Measurements from ENCODE around the gene MRPS18C.

MRPS18C gene

GRCh38 chr4:83418211-83418610 lies 37.6 kb upstream of the MRPS18C start:
- H3K4me1 ChIP-seq (ENCODE audit: control insufficient read depth, insufficient read depth, low read length) = no peaks in the 10 kb centered on the region
- ChIA-PET POLR2A (interaction anchor here (0.6 kb wide), 1 partner anchor 102 kb away, joined by 3 read pairs; no protein-coding TSS in a partner anchor), CTCF (no interaction called here)
- TF ChIP-seq ZNF843 (tag by site-specific recombination; IDR thresholded peaks at IDR 0.05) (no peak), SETDB1 (IDR thresholded peaks at IDR 0.05; ENCODE audit: insufficient read length, low read length) (no peak), ZNF544 (tag by site-specific recombination; IDR thresholded peaks at IDR 0.05) (no peak), ZNF621 (tag by site-specific recombination; IDR thresholded peaks at IDR 0.05) (no peak), HOXC10 (CRISPR knock-in tag; IDR thresholded peaks at IDR 0.05) (no peak), ZNF140 (tag by site-specific recombination; IDR thresholded peaks at IDR 0.05) (no peak), ZNF658 (tag by site-specific recombination; IDR thresholded peaks at IDR 0.05) (no peak), ZSCAN4 (tag by site-specific recombination; IDR thresholded peaks at IDR 0.05) (no peak), ZNF398 (tag by site-specific recombination; IDR thresholded peaks at IDR 0.05) (no peak), KLF8 (tag by site-specific recombination; IDR thresholded peaks at IDR 0.05) (no peak), ZNF175 (tag by site-specific recombination; IDR thresholded peaks at IDR 0.05) (no peak)
- TF ChIP-seq, protein P1, sequence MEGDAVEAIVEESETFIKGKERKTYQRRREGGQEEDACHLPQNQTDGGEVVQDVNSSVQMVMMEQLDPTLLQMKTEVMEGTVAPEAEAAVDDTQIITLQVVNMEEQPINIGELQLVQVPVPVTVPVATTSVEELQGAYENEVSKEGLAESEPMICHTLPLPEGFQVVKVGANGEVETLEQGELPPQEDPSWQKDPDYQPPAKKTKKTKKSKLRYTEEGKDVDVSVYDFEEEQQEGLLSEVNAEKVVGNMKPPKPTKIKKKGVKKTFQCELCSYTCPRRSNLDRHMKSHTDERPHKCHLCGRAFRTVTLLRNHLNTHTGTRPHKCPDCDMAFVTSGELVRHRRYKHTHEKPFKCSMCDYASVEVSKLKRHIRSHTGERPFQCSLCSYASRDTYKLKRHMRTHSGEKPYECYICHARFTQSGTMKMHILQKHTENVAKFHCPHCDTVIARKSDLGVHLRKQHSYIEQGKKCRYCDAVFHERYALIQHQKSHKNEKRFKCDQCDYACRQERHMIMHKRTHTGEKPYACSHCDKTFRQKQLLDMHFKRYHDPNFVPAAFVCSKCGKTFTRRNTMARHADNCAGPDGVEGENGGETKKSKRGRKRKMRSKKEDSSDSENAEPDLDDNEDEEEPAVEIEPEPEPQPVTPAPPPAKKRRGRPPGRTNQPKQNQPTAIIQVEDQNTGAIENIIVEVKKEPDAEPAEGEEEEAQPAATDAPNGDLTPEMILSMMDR (tag by site-specific recombination; IDR thresholded peaks at IDR 0.05) = no peak
- TF ChIP-seq, protein P2, sequence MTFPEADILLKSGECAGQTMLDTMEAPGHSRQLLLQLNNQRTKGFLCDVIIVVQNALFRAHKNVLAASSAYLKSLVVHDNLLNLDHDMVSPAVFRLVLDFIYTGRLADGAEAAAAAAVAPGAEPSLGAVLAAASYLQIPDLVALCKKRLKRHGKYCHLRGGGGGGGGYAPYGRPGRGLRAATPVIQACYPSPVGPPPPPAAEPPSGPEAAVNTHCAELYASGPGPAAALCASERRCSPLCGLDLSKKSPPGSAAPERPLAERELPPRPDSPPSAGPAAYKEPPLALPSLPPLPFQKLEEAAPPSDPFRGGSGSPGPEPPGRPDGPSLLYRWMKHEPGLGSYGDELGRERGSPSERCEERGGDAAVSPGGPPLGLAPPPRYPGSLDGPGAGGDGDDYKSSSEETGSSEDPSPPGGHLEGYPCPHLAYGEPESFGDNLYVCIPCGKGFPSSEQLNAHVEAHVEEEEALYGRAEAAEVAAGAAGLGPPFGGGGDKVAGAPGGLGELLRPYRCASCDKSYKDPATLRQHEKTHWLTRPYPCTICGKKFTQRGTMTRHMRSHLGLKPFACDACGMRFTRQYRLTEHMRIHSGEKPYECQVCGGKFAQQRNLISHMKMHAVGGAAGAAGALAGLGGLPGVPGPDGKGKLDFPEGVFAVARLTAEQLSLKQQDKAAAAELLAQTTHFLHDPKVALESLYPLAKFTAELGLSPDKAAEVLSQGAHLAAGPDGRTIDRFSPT (tag by site-specific recombination; IDR thresholded peaks at IDR 0.05) = no peak
- H3K27ac ChIP-seq (ENCODE audit: extremely low read depth, low read depth, low read length) = no peak overlapping the region
- no peaks in the 10 kb centered on the region for H3K9me3 ChIP-seq (ENCODE audit: control insufficient read depth, insufficient read depth, low read depth, low read length)
- H3K36me3 ChIP-seq (ENCODE audit: control insufficient read depth in 2 of 2, insufficient read depth in 1 of 2, low read length in 2 of 2) = peaks cover 3 to 45% of the 10 kb centered on the region in 2 experiments; a peak in 2 of 3 replicates
- H3K4me3 ChIP-seq (ENCODE audit: low read depth, low read length) = no peak overlapping the region

- ChIA-PET POLR2A (no interaction called here), CTCF (no interaction called here)
- Histone ChIP-seq H3K4me1 (ENCODE audit: control insufficient read depth, insufficient read depth, low read length) (no peaks in the 10 kb centered on the region), H3K9me3 (ENCODE audit: control insufficient read depth, insufficient read depth, low read depth, low read length) (no peaks in the 10 kb centered on the region), H3K36me3 (ENCODE audit: control insufficient read depth in 2 of 2, insufficient read depth in 1 of 2, low read length in 2 of 2) (peaks cover 4 to 17% of the 10 kb centered on the region in 2 experiments; a peak in 2 of 3 replicates), H3K27ac (ENCODE audit: extremely low read depth, low read depth, low read length) (no peak overlapping the region), H3K4me3 (ENCODE audit: low read depth, low read length) (no peak overlapping the region)
- no peak for TF ChIP-seq ZNF239 (tag by site-specific recombination; IDR thresholded peaks at IDR 0.05)
- TF ChIP-seq ZNF211 (tag by site-specific recombination; IDR thresholded peaks at IDR 0.05; ENCODE audit: low read depth) = no peak
- TF ChIP-seq, protein P3, sequence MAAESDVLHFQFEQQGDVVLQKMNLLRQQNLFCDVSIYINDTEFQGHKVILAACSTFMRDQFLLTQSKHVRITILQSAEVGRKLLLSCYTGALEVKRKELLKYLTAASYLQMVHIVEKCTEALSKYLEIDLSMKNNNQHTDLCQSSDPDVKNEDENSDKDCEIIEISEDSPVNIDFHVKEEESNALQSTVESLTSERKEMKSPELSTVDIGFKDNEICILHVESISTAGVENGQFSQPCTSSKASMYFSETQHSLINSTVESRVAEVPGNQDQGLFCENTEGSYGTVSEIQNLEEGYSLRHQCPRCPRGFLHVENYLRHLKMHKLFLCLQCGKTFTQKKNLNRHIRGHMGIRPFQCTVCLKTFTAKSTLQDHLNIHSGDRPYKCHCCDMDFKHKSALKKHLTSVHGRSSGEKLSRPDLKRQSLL (tag by site-specific recombination; IDR thresholded peaks at IDR 0.05) = no peak
- no peak for TF ChIP-seq GFI1B (tag by site-specific recombination; IDR thresholded peaks at IDR 0.05)
- no peak for TF ChIP-seq ZNF658 (tag by site-specific recombination; IDR thresholded peaks at IDR 0.05)
- TF ChIP-seq ZNF10 (tag by site-specific recombination; IDR thresholded peaks at IDR 0.05) = no peak
- no peak for TF ChIP-seq ZNF473 (tag by site-specific recombination; IDR thresholded peaks at IDR 0.05)
- no peak for TF ChIP-seq ZNF274 (IDR thresholded peaks at IDR 0.05; ENCODE audit: low read length)
- no peak for TF ChIP-seq ZNF274 (tag by site-specific recombination; IDR thresholded peaks at IDR 0.05; ENCODE audit: borderline replicate concordance)
- no peak for TF ChIP-seq ZSCAN30 (tag by site-specific recombination; IDR thresholded peaks at IDR 0.05)
- TF ChIP-seq, protein P4, sequence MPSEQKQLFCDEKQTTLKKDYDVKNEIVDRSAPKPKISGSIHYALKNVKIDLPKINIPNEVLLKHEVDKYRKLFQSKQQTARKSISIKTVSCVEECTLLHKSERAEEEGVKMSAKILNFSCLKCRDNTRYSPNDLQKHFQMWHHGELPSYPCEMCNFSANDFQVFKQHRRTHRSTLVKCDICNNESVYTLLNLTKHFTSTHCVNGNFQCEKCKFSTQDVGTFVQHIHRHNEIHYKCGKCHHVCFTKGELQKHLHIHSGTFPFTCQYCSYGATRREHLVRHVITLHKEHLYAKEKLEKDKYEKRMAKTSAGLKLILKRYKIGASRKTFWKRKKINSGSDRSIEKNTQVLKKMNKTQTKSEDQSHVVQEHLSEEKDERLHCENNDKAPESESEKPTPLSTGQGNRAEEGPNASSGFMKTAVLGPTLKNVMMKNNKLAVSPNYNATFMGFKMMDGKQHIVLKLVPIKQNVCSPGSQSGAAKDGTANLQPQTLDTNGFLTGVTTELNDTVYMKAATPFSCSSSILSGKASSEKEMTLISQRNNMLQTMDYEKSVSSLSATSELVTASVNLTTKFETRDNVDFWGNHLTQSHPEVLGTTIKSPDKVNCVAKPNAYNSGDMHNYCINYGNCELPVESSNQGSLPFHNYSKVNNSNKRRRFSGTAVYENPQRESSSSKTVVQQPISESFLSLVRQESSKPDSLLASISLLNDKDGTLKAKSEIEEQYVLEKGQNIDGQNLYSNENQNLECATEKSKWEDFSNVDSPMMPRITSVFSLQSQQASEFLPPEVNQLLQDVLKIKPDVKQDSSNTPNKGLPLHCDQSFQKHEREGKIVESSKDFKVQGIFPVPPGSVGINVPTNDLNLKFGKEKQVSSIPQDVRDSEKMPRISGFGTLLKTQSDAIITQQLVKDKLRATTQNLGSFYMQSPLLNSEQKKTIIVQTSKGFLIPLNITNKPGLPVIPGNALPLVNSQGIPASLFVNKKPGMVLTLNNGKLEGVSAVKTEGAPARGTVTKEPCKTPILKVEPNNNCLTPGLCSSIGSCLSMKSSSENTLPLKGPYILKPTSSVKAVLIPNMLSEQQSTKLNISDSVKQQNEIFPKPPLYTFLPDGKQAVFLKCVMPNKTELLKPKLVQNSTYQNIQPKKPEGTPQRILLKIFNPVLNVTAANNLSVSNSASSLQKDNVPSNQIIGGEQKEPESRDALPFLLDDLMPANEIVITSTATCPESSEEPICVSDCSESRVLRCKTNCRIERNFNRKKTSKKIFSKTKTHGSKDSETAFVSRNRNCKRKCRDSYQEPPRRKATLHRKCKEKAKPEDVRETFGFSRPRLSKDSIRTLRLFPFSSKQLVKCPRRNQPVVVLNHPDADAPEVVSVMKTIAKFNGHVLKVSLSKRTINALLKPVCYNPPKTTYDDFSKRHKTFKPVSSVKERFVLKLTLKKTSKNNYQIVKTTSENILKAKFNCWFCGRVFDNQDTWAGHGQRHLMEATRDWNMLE (tag by site-specific recombination; conservative IDR thresholded peaks at IDR 0.05; ENCODE audit: low read depth) = no peak
Measured at GRCh38 chr4:83431200-83431599, 24.7 kb upstream of the MRPS18C start.
